Measurements from ENCODE around the gene CLDND1.

CLDND1 gene

GRCh38 chr3:98551236-98551635 lies 28.5 kb upstream of the CLDND1 start:
- DNase-seq = no peak

GRCh38 chr3:98550833-98551232 lies 28.1 kb upstream of the CLDND1 start:
- no peak for DNase-seq

GRCh38 chr3:98548544-98548943 lies 25.8 kb upstream of the CLDND1 start:
- no peak for DNase-seq

- DNase-seq = no peak
Observed at GRCh38 chr3:98545940-98546339, 23.2 kb upstream of the CLDND1 start.

- DNase-seq = no peak
Observed at GRCh38 chr3:98542623-98543022, 19.9 kb upstream of the CLDND1 start.

- no peak for DNase-seq
Observed at GRCh38 chr3:98541695-98542094, 19.0 kb upstream of the CLDND1 start.

GRCh38 chr3:98540346-98540745 lies 17.6 kb upstream of the CLDND1 start:
- DNase-seq = no peak

- no peak for DNase-seq
Observed at GRCh38 chr3:98536456-98537017, 13.8 kb upstream of the CLDND1 start.

GRCh38 chr3:98534734-98535133 lies 12.0 kb upstream of the CLDND1 start:
- no peak for DNase-seq

GRCh38 chr3:98534168-98534567 lies 11.5 kb upstream of the CLDND1 start:
- no peak for DNase-seq

- DNase-seq = no peak
Observed at GRCh38 chr3:98532709-98533571, 10.2 kb upstream of the CLDND1 start.

- DNase-seq = no peak
Observed at GRCh38 chr3:98532275-98532637, 9.6 kb upstream of the CLDND1 start.

- no peak for DNase-seq
Observed at GRCh38 chr3:98531622-98532274, 9.0 kb upstream of the CLDND1 start, which contains the start of gene GPR15. GPR15 (plus strand) TSS chr3:98531978; CDS start chr3:98532034, 56 bp downstream.

- no peak for DNase-seq
Observed at GRCh38 chr3:98530676-98531075, 8.0 kb upstream of the CLDND1 start.

- DNase-seq = no peak
Observed at GRCh38 chr3:98529856-98530459, 7.3 kb upstream of the CLDND1 start.

- DNase-seq = no peak
Observed at GRCh38 chr3:98528474-98529346, 6.0 kb upstream of the CLDND1 start.

GRCh38 chr3:98525494-98525893 lies 2.8 kb upstream of the CLDND1 start:
- DNase-seq = no peak

GRCh38 chr3:98521897-98522543 lies 682 bp downstream of the CLDND1 start:
- DNase-seq = peak; percentile 2

- DNase-seq = no peak
Observed at GRCh38 chr3:98519351-98519750, 3.4 kb downstream of the CLDND1 start.

- no peak for DNase-seq
Observed at GRCh38 chr3:98518816-98519215, 3.9 kb downstream of the CLDND1 start.

GRCh38 chr3:98514948-98515347 lies 7.8 kb downstream of the CLDND1 start:
- no peak for DNase-seq

GRCh38 chr3:98513736-98514135 lies 9.0 kb downstream of the CLDND1 start:
- no peak for DNase-seq
